Measurements from ENCODE around the gene CDH4. TPM values are rescaled to one million over a fixed set of nuclear protein-coding genes. Genes with fewer than 3 reads are reported as not detected.

CDH4 gene
- polyA plus RNA-seq, 1 donor (not counting 4 experiments of a cell fraction or from before 2014, with no cell fraction given), result 2.2 TPM

- H2AFZ ChIP-seq (ENCODE audit: control insufficient read depth, low read length), result no peak overlapping the region
Observed at GRCh38 chr20:61619751-61620150, 367.7 kb downstream of the CDH4 start.

GRCh38 chr20:61620174-61620573 lies 368.1 kb downstream of the CDH4 start:
- Histone ChIP-seq H3K27ac (ENCODE audit: control insufficient read depth, insufficient read depth, low read length) (no peak overlapping the region), H3K9me3 (ENCODE audit: control insufficient read depth, low read depth, low read length) (no peaks in the 10 kb centered on the region), H3K36me3 (ENCODE audit: control insufficient read depth in 2 of 2, extremely low read depth in 1 of 2, insufficient read depth in 2 of 2, low read length in 2 of 2) (no peaks in the 10 kb centered on the region), H4K20me1 (ENCODE audit: control insufficient read depth, extremely low read depth, insufficient read depth, low read length) (peaks cover 9% of the 10 kb centered on the region), H3K27me3 (ENCODE audit: control insufficient read depth, extremely low read depth, insufficient read depth, low read length) (peaks cover 5% of the 10 kb centered on the region), H2AFZ (ENCODE audit: control insufficient read depth, low read length) (no peak overlapping the region), H3K4me3 (ENCODE audit: control insufficient read depth in 2 of 3, extremely low read depth in 1 of 3, insufficient read depth in 2 of 3, low read depth in 1 of 3, low read length in 3 of 3) (no peak overlapping the region), H3K9me1 (ENCODE audit: control insufficient read depth, extremely low read depth, insufficient read depth, low read length) (no peaks in the 10 kb centered on the region), H3K9ac (ENCODE audit: control insufficient read depth, extremely low read depth, insufficient read depth, low read length) (no peak overlapping the region), H3K4me2 (ENCODE audit: control insufficient read depth, extremely low read depth, insufficient read depth, low read depth, low read length) (no peak overlapping the region), H3K4me1 (ENCODE audit: control insufficient read depth, extremely low read depth, insufficient read depth, low read length) (no peaks in the 10 kb centered on the region), H3K79me2 (ENCODE audit: control insufficient read depth, insufficient read depth, low read length) (no peaks in the 10 kb centered on the region)
- DNase-seq (ENCODE audit: low read depth, low spot score) (no peak), FAIRE-seq (no peak)
- dilution Hi-C loops (cut with MboI; ENCODE audit: extremely low pct_ligation_motif_present, low sequenced_read_pairs), result no loop called here
- no peak for TF ChIP-seq CTCF (optimal IDR thresholded peaks at IDR 0.05 in 1 of 3, IDR thresholded peaks at IDR 0.05 in 1 of 3, conservative IDR thresholded peaks at IDR 0.05 in 1 of 3; ENCODE audit: extremely low read depth in 1 of 3, insufficient read depth in 2 of 3, low read length in 3 of 3)

More at GRCh38 chr20:61619751-61620150, 367.7 kb downstream of the CDH4 start:
- H3K27ac ChIP-seq (ENCODE audit: control insufficient read depth, insufficient read depth, low read length), result no peak overlapping the region
- H3K9me3 ChIP-seq (ENCODE audit: control insufficient read depth, low read depth, low read length), result no peaks in the 10 kb centered on the region
- H3K36me3 ChIP-seq (ENCODE audit: control insufficient read depth in 2 of 2, extremely low read depth in 1 of 2, insufficient read depth in 2 of 2, low read length in 2 of 2), result no peaks in the 10 kb centered on the region
- H3K9me1 ChIP-seq (ENCODE audit: control insufficient read depth, extremely low read depth, insufficient read depth, low read length), result no peaks in the 10 kb centered on the region
- no peaks in the 10 kb centered on the region for H3K79me2 ChIP-seq (ENCODE audit: control insufficient read depth, insufficient read depth, low read length)
- H3K4me2 ChIP-seq (ENCODE audit: control insufficient read depth, extremely low read depth, insufficient read depth, low read depth, low read length), result no peak overlapping the region
- dilution Hi-C loops (cut with MboI; ENCODE audit: extremely low pct_ligation_motif_present, low sequenced_read_pairs), result no loop called here
- DNase-seq (ENCODE audit: low read depth, low spot score), result no peak
- peaks cover 9% of the 10 kb centered on the region for H4K20me1 ChIP-seq (ENCODE audit: control insufficient read depth, extremely low read depth, insufficient read depth, low read length)
- no peak for FAIRE-seq
- H3K27me3 ChIP-seq (ENCODE audit: control insufficient read depth, extremely low read depth, insufficient read depth, low read length), result peaks cover 5% of the 10 kb centered on the region
- no peak overlapping the region for H3K9ac ChIP-seq (ENCODE audit: control insufficient read depth, extremely low read depth, insufficient read depth, low read length)
- H3K4me1 ChIP-seq (ENCODE audit: control insufficient read depth, extremely low read depth, insufficient read depth, low read length), result no peaks in the 10 kb centered on the region
- H3K4me3 ChIP-seq (ENCODE audit: control insufficient read depth in 2 of 3, extremely low read depth in 1 of 3, insufficient read depth in 2 of 3, low read depth in 1 of 3, low read length in 3 of 3), result no peak overlapping the region
- no peak for TF ChIP-seq CTCF (optimal IDR thresholded peaks at IDR 0.05 in 1 of 3, IDR thresholded peaks at IDR 0.05 in 1 of 3, conservative IDR thresholded peaks at IDR 0.05 in 1 of 3; ENCODE audit: extremely low read depth in 1 of 3, insufficient read depth in 2 of 3, low read length in 3 of 3)
- no peak for TF ChIP-seq EZH2 (IDR thresholded peaks at IDR 0.05; ENCODE audit: low read length)

Data from keratinocyte (primary cell).